ENCODE measurements around the gene ASXL2.

DNA sequence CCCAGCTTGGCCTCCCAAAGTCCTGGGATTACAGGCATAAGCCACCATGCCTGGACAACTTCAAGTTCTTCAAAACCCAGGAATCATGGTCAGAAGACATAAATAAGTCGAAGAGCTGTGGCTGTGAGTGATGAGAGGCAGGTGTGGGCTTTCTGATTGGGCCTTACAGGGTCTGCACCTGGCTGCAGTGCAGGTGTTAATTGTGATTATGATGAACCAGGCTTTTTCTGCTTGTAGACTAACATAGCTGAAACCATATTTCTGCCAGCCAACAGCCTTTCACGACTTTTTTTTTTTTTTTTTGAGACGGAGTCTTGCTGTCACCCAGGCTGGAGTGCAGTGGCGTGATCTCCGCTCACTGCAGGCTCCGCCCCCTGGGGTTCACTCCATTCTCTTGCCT lies 190.1 kb downstream of the ASXL2 start:
- no peak for TF ChIP-seq POLR2A (IDR thresholded peaks at IDR 0.05)
- TF ChIP-seq, protein P1, sequence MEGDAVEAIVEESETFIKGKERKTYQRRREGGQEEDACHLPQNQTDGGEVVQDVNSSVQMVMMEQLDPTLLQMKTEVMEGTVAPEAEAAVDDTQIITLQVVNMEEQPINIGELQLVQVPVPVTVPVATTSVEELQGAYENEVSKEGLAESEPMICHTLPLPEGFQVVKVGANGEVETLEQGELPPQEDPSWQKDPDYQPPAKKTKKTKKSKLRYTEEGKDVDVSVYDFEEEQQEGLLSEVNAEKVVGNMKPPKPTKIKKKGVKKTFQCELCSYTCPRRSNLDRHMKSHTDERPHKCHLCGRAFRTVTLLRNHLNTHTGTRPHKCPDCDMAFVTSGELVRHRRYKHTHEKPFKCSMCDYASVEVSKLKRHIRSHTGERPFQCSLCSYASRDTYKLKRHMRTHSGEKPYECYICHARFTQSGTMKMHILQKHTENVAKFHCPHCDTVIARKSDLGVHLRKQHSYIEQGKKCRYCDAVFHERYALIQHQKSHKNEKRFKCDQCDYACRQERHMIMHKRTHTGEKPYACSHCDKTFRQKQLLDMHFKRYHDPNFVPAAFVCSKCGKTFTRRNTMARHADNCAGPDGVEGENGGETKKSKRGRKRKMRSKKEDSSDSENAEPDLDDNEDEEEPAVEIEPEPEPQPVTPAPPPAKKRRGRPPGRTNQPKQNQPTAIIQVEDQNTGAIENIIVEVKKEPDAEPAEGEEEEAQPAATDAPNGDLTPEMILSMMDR (IDR thresholded peaks at IDR 0.05 in 4 of 5, conservative IDR thresholded peaks at IDR 0.05 in 1 of 5) = no peak
